Left colon (tissue), 2 donors: ENCODE results near the gene SPDEF. TPM values are rescaled to one million over a fixed set of nuclear protein-coding genes. Genes with fewer than 3 reads are reported as not detected.

Experiments
- ATAC-seq: fragments of 200-7000 bp; cut with Tn5 transposase; one replicate; pipeline ENCODE4 v1.9.1; 2020; ENCODE audit warnings: mild to moderate bottlenecking, moderate library complexity
- DNase-seq, 2 donors: peaks; one replicate each; pipeline ENCODE4 v3.0.0-alpha.2; 2020
- intact Hi-C, 2 donors: fragments of 100-400 bp; cut with DNase I in 1 of 2; cut with micrococcal nuclease in 1 of 2; formaldehyde crosslinking; loops; one replicate each; pipeline versions ENCODE4 v1.11.2 to v1.14.0; 2022; cut with DNase I, micrococcal nuclease
- total RNA-seq, 2 donors: library from RNA; stranded (reverse); fragmentation: NEBNext Ultra II Directional; extraction: Animal tissue kit (Norgen Biotek cat#: 25700); gene quantifications; one replicate each; pipeline ENCODE4 v1.2.1, GENCODE V29; 2021
- donor health status: DM: no; HTN: no; CAD: no.
- donor health status: DM: yes; HTN: yes; CAD: no.

Gene SPDEF
- total RNA-seq, 2 donors from 2014 or later = 59.4 to 73.5 TPM

DNA sequence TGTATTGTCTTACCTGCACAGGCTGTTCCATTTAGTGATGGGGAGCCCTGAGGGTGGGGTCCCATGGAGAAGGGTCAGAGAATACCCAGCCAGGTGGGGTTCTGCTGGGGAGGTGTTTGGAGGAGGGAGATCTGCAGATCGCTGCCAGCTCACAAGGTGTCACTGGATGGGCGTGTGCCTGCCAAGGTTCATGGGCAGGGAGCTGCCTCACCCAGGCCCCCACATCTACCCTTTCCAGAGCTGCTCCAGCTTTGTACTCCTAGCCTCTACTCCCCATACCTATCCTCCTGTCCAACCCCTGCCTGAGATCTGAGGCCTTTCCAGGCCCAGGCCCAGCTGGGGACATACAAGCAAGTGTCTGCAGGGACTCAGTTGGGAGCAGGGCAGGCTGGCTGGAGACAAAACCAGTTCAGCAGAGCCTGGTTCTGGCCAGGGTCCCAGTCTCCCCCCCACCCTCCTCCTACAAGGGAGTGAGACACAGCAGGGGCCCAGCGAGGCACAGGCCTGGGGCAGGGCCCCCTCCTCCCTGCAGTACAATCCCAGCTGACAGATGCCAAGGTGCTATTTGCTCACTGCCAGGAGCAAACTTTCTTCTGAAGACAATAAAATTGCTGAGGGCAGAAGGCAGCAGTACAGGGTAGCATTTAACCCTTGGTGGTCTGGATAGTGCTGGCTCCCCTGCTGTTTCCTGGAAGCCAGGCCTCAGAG, 19.7 kb downstream of the SPDEF start:
- peak; percentile 64 to 73 for DNase-seq
- intact Hi-C loops = no loop called here

DNA sequence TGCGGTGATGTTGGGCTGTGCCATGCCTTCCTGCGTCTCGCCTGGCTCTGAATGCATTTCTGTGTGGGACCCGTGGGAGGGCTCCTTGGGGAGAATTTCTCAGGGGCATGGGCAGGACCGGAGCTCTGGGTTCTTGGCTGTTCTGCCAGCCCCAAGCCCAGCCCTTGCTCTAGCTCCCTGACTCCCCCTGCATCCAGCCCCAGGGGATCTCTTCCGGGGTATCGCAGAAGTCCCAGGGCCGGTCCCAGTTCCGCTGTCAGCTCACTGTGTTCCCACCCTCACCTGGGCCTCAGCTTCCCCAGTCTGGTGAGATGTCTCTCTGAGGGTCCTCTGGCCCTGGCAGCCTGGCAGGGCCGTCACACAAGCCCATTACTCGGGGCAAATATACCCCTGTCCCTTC, 20.5 kb downstream of the SPDEF start:
- no peak for ATAC-seq
- intact Hi-C loops = no loop called here
- no peak for DNase-seq

More for the DNA sequence above, 19.7 kb downstream of the SPDEF start:
- peak; percentile 81 for ATAC-seq

DNA sequence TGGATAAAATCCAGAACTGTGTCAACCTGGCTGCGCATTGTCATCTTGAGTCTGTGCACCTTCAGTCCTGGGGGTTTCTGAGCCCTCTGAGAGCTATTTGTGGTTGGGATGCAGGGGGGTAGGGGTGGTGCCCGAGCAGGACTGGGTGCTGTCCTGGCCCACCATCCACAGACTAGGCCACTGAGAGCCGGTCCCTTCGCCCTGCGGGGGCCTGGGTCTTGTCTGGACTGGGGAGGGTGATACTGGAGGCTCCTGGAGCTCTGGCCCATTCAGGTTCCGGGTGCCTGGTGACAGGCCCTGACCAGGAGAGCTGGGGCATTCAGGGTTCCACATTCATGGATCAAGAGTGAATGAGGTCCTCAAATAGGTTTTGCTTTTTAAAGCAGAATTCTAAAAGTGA, 20.9 kb downstream of the SPDEF start:
- DNase-seq (no peak), ATAC-seq (no peak)
- intact Hi-C loops = no loop called here

DNA sequence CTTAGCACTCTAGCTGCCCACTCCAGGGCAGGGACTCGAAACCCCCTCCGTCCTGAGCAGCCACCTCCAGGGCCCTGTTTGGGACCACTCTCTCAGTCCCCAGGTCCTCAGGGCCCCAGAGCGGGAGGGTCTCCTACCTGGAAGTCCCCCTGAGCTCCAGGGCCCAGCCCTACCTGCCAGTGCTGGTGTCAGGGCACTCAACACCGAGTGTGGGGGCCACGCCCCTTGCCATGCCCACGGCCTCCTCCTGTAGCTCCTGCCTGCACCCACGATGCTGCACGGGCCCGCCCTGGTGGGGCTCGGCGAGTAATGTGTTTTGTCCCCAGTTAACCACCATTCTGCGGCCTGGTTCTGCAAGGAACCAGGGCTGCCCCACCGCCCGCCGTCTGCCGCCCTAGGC, 21.5 kb downstream of the SPDEF start:
- DNase-seq (no peak), ATAC-seq (no peak)
- intact Hi-C loops = no loop called here

DNA sequence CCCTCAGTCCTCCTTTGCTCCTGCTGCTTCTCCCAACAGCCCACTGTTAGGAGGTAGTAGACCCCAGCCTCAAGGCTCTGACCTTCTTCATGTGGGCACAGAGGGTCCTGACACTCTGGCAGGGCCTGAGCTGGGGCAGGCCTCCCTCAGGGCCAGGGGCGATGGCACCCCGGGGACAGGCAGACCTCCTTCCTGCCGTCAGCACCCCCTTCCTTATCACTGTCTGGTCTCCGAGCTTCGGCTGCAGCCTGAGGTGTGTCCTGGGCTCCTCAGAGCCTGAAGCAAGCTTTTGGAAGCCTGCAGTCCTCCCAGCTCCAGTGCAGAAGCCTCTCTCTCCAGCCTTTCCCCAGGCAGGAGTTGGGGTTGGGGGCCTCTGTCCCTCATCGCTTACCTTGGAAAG, 22.0 kb downstream of the SPDEF start:
- DNase-seq = no peak
- no peak for ATAC-seq
- intact Hi-C loops = no loop called here

DNA sequence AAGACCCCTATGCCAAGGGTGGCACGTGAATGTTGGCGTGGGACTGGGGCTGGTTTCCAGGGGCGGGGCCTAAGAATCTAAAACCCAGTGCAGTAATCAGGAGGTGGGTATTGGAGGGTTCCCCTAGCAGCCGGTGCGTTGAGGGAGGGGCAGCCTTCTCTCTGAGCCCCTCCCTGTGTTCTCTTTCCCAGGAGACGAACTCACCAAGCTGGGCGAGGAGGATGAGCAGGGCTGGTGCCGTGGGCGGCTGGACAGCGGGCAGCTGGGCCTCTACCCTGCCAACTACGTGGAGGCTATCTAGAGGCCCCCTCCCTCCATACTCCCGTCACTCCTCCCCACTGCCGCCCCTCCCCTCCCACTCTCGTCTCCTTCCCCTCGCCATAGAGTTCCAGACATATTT, 23.9 kb downstream of the SPDEF start:
- no peak for DNase-seq
- ATAC-seq = no peak
- intact Hi-C loops = no loop called here

DNA sequence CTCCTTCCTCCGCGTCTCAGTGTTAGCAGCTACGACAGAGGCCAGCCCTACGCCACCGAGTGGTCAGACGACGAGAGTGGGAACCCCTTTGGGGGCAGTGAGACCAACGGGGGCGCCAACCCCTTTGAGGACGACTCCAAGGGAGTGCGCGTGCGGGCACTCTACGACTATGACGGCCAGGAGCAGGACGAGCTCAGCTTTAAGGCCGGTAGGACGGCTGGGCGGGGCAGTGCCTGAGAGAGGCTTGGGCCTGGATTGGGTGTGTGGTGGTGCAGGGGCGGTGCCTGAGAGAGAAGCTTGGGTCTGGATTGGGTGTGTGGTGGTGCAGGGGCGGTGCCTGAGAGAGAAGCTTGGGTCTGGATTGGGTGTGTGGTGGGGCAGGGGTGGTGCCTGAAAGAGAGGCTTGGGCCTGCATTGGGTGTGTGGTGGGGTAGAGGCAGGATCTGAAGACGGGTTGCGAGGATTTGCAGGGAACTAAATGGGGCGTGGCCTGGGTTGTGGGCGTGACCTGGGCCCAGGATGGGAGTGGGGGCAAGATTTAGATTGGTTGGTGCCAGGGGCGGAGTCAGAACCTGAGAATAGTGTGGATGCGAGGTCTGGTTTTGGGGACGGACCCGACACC, 24.4 kb downstream of the SPDEF start:
- intact Hi-C loops = no loop called here
- no peak for ATAC-seq
- DNase-seq = peak in 1 of 2 donors; percentile 48

DNA sequence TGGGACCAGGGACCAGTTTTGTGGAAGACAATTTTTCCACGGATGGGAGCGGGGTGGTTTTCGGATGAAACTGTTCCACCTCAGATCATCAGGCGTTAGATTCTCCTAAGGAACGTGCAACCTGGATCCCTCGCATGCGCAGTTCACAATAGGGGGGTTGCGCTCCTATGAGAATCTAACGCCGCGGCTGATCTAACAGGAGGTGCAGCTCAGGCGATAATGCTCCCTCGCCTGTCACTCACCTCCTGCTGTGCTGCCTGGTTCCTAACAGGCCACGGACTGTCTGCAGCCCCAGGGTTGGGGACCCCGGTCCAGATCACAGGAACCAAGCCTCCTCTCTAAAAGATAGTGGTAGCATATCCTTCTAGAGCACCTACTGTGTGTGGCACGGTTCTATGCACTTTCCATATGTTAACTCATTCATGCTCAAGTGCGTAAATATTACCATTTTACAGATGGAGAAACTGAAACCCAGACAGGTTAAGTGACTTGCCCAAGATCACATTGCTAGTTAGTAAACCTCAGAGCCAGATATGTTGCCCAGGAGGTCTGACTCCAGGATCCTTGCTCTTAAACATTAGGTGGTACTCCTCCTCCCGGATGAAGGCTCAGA, 25.3 kb downstream of the SPDEF start:
- no peak for DNase-seq
- intact Hi-C loops = no loop called here
- ATAC-seq = no peak

DNA sequence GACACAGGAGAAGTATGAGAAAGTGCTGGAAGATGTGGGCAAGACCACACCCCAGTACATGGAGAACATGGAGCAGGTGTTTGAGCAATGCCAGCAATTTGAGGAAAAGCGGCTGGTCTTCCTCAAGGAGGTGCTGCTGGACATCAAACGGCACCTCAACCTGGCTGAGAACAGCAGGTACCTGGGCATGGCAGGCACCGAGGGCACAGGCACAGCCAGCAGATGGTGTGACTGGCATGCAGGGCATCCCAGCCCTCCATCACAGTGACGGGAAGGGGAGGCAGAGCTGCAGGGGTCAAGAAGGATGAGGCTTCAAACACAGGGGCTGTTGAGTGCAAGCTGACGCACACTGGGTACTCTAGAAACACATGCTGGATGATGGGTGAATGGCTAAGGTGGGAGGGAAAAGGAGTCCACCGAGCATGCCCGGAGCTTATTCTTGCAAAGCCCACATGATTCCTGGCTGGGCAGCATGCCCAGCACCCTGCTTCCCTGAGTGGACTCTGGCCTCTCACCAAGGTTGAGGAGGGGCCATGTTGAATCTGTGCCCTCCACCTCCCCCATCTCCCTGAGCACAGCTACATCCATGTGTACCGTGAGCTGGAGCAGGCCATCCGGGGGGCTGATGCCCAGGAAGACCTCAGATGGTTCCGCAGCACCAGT, 26.3 kb downstream of the SPDEF start:
- intact Hi-C loops = no loop called here
- peak; percentile 46 for ATAC-seq
- peak; percentile 60 to 68 for DNase-seq

DNA sequence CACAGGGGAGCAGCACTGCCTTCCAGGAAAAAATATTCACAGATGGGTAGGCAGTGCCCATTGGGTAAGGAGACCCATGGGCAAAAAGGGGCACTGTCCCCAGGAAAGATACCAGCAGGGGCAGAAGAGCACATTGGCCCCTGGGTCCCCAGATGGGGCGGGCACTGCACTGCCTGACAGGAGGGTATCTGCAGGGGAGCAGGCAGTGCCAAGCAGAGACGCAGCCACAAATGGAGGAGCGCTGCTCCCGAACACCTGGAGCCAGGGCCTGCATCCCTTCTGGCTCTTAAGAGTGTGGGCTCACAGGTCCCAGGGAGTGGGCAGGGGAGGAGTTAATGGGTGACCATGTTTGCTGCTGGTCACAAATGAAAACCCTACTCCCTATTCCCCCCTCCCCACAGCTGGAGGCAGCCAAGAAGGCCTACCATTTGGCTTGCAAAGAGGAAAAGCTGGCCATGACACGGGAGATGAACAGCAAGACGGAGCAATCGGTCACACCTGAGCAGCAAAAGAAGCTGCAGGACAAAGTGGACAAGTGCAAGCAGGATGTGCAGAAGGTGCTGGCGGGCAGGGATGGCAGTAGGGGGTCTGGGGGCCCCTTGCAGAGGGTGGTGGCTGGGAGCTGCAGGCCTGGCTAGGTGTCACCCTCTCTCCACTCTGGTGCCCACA, 27.0 kb downstream of the SPDEF start:
- ATAC-seq = no peak
- no peak for DNase-seq
- intact Hi-C loops = no loop called here

DNA sequence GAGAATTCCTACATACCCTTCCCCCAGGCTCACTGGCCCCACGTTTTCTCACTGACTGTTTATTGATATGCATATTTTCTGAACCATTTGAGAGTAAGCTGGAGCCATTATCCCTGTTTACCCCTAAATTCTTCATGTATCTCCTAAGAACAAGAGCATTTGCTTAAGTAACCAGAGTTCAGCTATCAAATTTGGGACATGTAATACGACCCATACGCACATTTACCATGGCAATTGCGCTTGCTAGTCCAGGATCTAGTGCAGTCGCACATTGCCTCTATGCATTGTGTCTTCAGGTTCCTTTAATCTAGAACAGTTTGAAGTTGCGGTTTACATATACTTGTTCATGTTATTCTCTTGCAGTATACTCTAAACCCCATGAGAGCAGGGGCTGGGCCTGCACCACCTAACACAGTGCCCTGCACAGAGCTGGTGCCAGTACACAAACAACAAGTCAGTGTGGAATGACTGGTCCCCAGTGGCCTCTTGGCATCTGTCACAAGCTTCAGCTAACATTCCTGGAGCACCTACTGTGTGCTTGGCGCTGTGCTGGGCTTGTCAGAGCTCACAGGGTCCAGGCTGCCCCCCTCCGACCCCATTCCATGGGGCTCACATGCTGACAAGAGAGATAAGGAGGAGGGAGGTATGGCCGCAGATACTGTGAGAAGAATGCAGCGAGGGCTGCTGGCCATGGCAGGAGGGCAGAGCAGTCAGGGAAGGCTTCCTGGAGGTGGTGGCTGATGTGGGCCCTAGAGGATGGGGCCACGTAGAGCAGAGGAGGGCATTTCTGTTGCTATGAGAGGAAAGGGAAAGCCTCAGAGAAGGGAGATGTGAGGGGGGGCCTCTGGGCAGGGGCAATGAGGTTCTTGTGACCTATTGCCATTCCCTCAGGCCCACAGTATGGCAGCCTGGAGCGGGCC, 28.1 kb downstream of the SPDEF start:
- DNase-seq = no peak
- intact Hi-C loops = no loop called here
- ATAC-seq = no peak

DNA sequence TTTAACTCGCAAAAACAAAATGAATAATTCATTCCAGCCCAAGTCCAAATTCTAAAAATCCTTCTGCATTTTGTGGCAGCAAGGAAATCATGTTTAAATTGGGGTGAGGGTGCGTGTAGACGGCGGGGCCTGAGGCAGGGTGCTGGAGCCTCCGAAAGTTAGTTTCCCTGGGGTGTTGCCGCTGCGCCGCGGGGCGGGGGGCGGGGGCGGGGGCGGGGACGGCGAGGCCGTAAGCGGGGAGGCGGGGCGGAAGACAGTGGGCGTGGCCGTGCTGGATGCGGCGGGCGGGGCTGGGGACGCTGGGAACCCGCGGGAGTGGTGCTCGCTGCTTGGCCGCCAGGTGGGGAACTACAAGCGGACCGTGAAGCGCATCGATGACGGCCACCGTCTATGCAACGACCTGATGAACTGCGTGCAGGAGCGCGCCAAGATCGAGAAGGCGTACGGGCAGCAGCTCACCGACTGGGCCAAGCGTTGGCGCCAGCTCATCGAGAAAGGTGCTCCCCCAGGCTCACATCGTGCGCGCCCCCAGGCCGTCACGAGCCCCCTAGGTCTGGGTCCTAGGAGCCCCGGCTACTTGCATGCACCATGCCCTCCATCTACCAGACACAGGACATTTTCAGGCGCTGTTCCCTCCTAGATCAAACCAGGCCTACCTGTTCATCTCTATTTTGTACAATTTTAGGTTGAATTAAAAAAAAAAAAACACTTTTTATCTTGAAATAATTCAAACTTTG, 29.0 kb downstream of the SPDEF start:
- intact Hi-C loops = no loop called here
- peak; percentile 93 for ATAC-seq
- DNase-seq = peak; percentile 93 to 99

DNA sequence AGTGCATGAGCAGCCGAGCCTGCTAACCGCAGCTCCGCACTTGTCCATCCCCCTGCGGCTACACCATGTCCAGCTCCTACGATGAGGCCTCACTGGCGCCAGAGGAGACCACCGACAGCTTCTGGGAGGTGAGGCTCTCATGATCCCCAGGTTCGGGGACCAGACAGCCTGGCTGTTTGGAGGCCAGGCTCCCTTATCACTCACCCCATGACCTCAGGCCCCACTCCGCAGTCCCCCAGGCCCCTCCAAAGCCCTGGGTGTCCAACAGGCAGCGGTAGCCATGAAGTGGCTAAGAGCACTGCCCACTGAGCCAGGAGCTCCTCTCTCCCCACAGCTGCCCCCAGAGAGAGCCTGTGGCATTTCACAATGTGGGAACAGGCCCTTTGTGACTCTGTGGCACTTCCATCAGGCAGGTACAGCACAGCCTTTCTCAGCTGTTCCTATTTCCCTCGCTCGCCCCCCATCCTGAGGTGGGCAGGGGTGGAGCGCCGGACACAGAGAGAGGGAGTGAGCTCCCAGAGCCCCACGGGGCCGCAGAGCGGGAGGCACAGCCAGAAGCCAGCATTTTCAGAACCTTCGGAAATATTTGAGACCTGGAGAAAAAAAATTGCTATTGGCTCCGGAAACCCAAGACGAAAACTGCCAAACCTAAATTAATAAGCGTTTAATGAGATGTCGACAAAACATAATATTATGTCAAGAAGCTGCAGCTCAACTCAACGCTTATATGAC, 29.7 kb downstream of the SPDEF start:
- intact Hi-C loops = no loop called here
- DNase-seq (no peak), ATAC-seq (no peak)

DNA sequence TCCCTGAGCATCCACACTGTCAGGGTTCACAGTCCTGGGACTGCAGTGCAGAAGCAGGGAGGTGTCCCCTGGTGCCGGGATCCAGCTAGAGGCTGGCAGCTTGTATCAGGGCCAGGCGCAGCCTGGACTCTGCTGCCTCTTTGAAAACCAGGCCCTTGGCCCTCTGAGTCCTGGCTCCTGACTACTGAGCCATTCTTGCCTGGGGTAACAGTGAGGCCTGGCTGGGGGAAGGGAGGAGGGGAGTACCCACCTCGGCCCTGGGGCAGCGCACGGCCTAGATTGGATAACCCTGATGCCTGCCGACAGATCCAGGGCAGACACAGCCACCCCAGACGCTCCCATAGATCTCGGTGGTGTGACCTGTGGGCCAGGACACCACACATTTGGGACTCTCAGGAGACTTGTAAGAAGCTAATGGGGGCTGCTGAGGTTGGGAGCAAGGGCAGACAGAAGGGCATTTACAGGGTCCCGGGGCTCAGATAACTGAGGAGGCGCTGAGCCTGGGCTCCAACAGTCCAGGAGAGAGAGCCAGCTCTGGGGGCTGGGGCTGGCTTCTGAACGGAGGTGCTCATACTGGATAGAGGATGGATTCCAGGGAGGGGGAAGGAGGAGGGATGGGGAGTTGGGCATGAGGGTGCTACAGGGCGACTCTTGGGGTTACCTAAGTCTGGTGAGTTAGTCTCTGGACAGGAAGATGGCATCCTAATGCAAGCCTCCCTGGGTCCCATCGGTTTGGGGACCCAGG, 30.5 kb downstream of the SPDEF start:
- ATAC-seq (no peak), DNase-seq (no peak)

DNA sequence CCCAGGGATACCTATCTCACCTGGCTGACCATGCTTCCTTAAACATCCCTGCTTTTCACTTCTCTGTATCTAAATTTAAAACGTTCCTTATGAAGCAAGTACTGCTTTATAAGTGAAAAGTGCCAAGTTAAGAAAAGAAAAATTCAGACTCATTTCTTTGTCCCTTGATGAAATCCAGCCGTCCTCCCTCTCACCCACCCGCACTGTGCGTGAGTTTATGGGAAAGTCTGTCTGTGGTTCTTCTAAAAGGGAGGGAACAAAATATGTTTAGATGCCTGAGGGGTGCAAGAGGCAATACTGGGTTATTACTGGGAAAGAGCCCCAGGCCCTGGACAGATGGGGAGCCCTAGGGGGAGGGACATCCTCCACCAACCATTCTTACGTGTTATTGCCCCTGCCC, 31.2 kb downstream of the SPDEF start:
- no peak for ATAC-seq
- intact Hi-C loops = no loop called here
- no peak for DNase-seq

More for the DNA sequence above, 30.5 kb downstream of the SPDEF start:
- intact Hi-C loops = no loop called here

DNA sequence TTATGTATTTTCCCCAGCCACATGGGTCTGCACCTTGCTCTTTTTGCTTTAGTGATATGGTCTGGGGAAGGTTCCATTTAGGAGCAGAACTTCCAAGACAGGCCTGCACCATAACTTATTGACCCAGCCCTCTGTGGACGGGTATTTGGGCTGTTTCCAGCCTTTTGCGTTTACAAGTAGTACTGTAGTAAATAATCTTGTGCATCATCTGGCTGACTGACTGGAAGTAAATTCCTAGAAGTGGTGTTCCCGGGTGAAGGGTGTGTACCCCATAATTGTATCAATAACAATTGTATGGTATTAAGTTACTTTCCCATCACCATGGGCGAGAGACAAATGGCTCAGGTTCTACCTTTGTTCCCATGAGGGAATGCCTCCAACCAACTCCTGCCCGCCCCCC, 31.6 kb downstream of the SPDEF start:
- DNase-seq = no peak
- intact Hi-C loops = no loop called here
- ATAC-seq = no peak
